ENCODE measurements around the gene PCDHA8.
"Not testable (repeated sequence)": the region's sequence is repeated elsewhere in the genome, so short reads cannot be mapped to it uniquely, and the experiment has no call there.

PCDHA8 gene

DNA sequence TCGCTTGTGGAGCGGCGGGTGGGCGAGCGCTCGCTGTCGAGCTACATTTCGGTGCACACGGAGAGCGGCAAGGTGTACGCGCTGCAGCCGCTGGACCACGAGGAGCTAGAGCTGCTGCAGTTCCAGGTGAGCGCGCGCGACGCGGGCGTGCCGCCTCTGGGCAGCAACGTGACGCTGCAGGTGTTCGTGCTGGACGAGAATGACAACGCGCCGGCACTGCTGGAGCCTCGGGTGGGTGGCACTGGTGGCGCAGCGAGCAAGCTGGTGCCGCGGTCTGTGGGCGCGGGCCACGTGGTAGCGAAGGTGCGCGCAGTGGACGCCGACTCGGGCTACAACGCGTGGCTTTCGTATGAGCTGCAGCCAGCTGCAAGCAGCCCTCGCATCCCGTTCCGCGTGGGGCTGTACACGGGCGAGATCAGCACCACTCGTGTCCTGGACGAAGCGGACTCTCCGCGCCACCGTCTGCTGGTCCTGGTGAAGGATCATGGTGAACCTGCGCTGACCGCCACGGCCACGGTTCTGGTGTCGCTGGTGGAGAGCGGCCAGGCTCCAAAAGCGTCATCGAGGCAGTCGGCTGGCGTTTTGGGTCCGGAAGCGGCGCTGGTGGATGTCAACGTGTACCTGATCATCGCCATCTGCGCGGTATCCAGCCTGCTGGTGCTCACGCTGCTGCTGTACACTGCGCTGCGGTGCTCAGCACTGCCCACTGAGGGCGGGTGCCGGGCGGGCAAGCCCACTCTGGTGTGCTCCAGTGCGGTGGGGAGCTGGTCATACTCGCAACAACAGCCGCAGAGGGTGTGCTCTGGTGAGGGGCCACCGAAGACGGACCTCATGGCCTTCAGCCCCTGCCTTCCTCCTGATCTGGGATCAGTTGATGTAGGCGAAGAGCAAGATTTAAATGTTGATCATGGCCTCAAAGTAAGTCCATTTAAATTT is 2.1 kb downstream of the PCDHA8 start:
- no peaks in the 10 kb centered on the region for H3K79me2 ChIP-seq (ENCODE audit: insufficient read depth, low read length)
- no peak overlapping the region for H2AFZ ChIP-seq (ENCODE audit: low read length)
- TF ChIP-seq, protein P1, sequence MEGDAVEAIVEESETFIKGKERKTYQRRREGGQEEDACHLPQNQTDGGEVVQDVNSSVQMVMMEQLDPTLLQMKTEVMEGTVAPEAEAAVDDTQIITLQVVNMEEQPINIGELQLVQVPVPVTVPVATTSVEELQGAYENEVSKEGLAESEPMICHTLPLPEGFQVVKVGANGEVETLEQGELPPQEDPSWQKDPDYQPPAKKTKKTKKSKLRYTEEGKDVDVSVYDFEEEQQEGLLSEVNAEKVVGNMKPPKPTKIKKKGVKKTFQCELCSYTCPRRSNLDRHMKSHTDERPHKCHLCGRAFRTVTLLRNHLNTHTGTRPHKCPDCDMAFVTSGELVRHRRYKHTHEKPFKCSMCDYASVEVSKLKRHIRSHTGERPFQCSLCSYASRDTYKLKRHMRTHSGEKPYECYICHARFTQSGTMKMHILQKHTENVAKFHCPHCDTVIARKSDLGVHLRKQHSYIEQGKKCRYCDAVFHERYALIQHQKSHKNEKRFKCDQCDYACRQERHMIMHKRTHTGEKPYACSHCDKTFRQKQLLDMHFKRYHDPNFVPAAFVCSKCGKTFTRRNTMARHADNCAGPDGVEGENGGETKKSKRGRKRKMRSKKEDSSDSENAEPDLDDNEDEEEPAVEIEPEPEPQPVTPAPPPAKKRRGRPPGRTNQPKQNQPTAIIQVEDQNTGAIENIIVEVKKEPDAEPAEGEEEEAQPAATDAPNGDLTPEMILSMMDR (conservative IDR thresholded peaks at IDR 0.05; ENCODE audit: low read length): no peak
- TF ChIP-seq EZH2phosphoT487 (IDR thresholded peaks at IDR 0.05; ENCODE audit: borderline replicate concordance): no peak
- no peaks in the 10 kb centered on the region for H3K9me3 ChIP-seq (ENCODE audit: insufficient read depth, low read depth, low read length)
- no peak overlapping the region for H3K4me3 ChIP-seq (ENCODE audit: low read length, poor library complexity, severe bottlenecking)
- no peaks in the 10 kb centered on the region for H3F3A ChIP-seq (ENCODE audit: low read depth)
- no peaks in the 10 kb centered on the region for H3K36me3 ChIP-seq (ENCODE audit: insufficient read depth, low read length)
- no peak overlapping the region for H3K4me2 ChIP-seq (ENCODE audit: low read depth, low read length, poor library complexity, severe bottlenecking)
- no peak overlapping the region for H3K9ac ChIP-seq (ENCODE audit: low read depth, low read length, poor library complexity, severe bottlenecking)
- no peaks in the 10 kb centered on the region for H3K27me3 ChIP-seq (ENCODE audit: insufficient read depth, low read length, poor library complexity, severe bottlenecking)
- no peaks in the 10 kb centered on the region for H4K20me1 ChIP-seq (ENCODE audit: insufficient read depth, low read length, poor library complexity, severe bottlenecking)
- H3K4me1 ChIP-seq (ENCODE audit: insufficient read depth, low read length, poor library complexity, severe bottlenecking): no peaks in the 10 kb centered on the region
- no peaks in the 10 kb centered on the region for H3K9me2 ChIP-seq (replicated peaks; ENCODE audit: low read depth, low read length)

DNA sequence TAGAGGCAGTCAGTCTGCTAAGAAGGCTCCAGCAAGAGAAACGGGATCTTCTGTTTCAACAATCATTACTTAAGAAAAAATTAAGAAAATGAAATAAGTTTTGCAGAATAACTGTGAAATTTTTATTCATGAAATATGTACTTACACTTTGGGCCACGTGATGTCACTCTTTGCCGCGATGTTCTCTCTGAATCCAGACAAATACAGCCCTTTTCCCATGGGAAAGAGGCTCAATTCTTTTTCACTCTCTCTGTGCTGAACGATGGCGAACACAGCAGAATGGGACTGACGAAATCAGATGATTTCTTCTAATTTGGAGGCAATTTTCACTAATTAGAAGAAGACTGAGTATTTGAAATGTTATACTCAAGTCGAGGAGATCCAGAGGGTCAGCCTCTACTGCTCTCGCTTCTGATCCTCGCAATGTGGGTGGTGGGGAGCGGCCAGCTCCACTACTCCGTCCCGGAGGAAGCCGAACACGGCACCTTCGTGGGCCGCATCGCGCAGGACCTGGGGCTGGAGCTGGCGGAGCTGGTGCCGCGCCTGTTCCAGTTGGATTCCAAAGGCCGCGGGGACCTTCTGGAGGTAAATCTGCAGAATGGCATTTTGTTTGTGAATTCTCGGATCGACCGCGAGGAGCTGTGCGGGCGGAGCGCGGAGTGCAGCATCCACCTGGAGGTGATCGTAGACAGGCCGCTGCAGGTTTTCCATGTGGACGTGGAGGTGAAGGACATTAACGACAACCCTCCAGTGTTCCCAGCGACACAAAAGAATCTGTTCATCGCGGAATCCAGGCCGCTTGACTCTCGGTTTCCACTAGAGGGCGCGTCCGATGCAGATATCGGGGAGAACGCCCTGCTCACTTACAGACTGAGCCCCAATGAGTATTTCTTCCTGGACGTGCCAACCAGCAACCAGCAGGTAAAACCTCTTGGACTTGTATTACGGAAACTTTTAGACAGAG is 7.4 kb downstream of the PCDHA8 start, which contains the start of gene PCDHA9:
PCDHA9 (plus strand) TSS at position 244 of the 964 bp plus-strand sequence; CDS start at position 358, 114 bp downstream.
- not testable (repeated sequence) for H3K4me3 ChIP-seq (ENCODE audit: low read length, poor library complexity, severe bottlenecking); H4K20me1 ChIP-seq (ENCODE audit: insufficient read depth, low read length, poor library complexity, severe bottlenecking); H3K27me3 ChIP-seq (ENCODE audit: insufficient read depth, low read length, poor library complexity, severe bottlenecking); H3K9me2 ChIP-seq (replicated peaks; ENCODE audit: low read depth, low read length); H3K36me3 ChIP-seq (ENCODE audit: insufficient read depth, low read length); H3K79me2 ChIP-seq (ENCODE audit: insufficient read depth, low read length); H2AFZ ChIP-seq (ENCODE audit: low read length); H3K4me1 ChIP-seq (ENCODE audit: insufficient read depth, low read length, poor library complexity, severe bottlenecking); H3K4me2 ChIP-seq (ENCODE audit: low read depth, low read length, poor library complexity, severe bottlenecking); H3K9me3 ChIP-seq (ENCODE audit: insufficient read depth, low read depth, low read length); H3F3A ChIP-seq (ENCODE audit: low read depth); H3K9ac ChIP-seq (ENCODE audit: low read depth, low read length, poor library complexity, severe bottlenecking)

DNA sequence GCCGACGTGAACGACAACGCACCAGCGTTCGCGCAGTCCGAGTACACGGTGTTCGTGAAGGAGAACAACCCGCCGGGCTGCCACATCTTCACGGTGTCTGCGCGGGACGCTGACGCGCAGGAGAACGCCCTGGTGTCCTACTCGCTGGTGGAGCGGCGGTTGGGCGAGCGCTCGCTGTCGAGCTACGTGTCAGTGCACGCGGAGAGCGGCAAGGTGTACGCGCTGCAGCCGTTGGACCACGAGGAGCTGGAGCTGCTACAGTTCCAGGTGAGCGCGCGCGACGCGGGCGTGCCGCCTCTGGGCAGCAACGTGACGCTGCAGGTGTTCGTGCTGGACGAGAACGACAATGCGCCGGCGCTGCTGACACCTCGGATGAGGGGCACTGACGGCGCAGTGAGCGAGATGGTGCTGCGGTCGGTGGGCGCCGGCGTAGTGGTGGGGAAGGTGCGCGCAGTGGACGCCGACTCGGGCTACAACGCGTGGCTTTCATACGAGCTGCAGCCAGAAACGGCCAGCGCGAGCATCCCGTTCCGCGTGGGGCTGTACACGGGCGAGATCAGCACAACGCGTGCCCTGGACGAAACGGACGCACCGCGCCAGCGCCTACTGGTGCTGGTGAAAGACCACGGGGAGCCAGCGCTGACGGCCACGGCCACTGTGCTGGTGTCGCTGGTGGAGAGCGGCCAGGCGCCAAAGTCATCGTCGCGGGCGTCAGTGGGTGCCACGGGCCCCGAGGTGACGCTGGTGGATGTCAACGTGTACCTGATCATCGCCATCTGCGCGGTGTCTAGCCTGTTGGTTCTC is 9.0 kb downstream of the PCDHA8 start:
- not testable (repeated sequence) for H4K20me1 ChIP-seq (ENCODE audit: insufficient read depth, low read length, poor library complexity, severe bottlenecking); H3K9me3 ChIP-seq (ENCODE audit: insufficient read depth, low read depth, low read length); H3K4me1 ChIP-seq (ENCODE audit: insufficient read depth, low read length, poor library complexity, severe bottlenecking); H3K79me2 ChIP-seq (ENCODE audit: insufficient read depth, low read length); H3K9me2 ChIP-seq (replicated peaks; ENCODE audit: low read depth, low read length); H3F3A ChIP-seq (ENCODE audit: low read depth); H3K4me2 ChIP-seq (ENCODE audit: low read depth, low read length, poor library complexity, severe bottlenecking); H3K9ac ChIP-seq (ENCODE audit: low read depth, low read length, poor library complexity, severe bottlenecking); H3K27me3 ChIP-seq (ENCODE audit: insufficient read depth, low read length, poor library complexity, severe bottlenecking); H3K4me3 ChIP-seq (ENCODE audit: low read length, poor library complexity, severe bottlenecking); H2AFZ ChIP-seq (ENCODE audit: low read length); H3K36me3 ChIP-seq (ENCODE audit: insufficient read depth, low read length)
